ENCODE measurements around the gene PSPN. TPM values are rescaled to one million over a fixed set of nuclear protein-coding genes. Genes with fewer than 3 reads are reported as not detected.

The PSPN gene
- total and polyA plus RNA-seq, 9 of the 15 experiments (the other 6 are each of a cell fraction or from before 2014, with no cell fraction given), result 0.21 to 1.1 (median 0.58) TPM

- peak in 1 of 4 experiments; percentile 1 for DNase-seq (ENCODE audit: extremely low read depth in 1 of 4, low spot score in 3 of 4)
- ChIA-PET POLR2A (interaction anchor here (0.6 kb wide), 1 partner anchor 157 kb away, joined by 3 read pairs; no protein-coding TSS in a partner anchor), CTCF (ENCODE audit: low intra/inter-chr PET ratio) (no interaction called here)
- in situ Hi-C loops (cut with MboI) (no loop called here), intact Hi-C loops (cut with micrococcal nuclease) (no loop called here)
- Histone ChIP-seq H3K4me2 (ENCODE audit: insufficient read depth, low read length) (no peak overlapping the region), H3K9me3 (replicated peaks; ENCODE audit: control insufficient read depth, insufficient read depth, low read depth, low read length) (no peaks in the 10 kb centered on the region), H4K20me1 (replicated peaks; ENCODE audit: control insufficient read depth, insufficient read depth, low read length) (no peaks in the 10 kb centered on the region), H3K27ac (ENCODE audit: extremely low read depth, low read depth, low read length) (no peak overlapping the region), H2AFZ (ENCODE audit: low read depth, low read length) (no peak overlapping the region), H3K4me3 (no peak overlapping the region), H3K9ac (ENCODE audit: insufficient read depth in 1 of 2, low read depth in 2 of 2, low read length in 2 of 2) (no peak overlapping the region), H3K9me1 (ENCODE audit: control insufficient read depth, insufficient read depth, low read length) (no peaks in the 10 kb centered on the region), H3K36me3 (ENCODE audit: control insufficient read depth, insufficient read depth, low read length) (peaks cover 18% of the 10 kb centered on the region; the same call in 2 of the 3 replicates), H3K79me2 (ENCODE audit: control insufficient read depth, insufficient read depth, low read length) (peaks cover 23% of the 10 kb centered on the region), H3K27me3 (ENCODE audit: control insufficient read depth in 2 of 2, insufficient read depth in 2 of 2, low read length in 2 of 2) (no peaks in the 10 kb centered on the region), H3K4me1 (replicated peaks in 1 of 2; ENCODE audit: control insufficient read depth in 2 of 2, insufficient read depth in 2 of 2, low read length in 2 of 2) (peaks cover 8 to 18% of the 10 kb centered on the region in 2 experiments; a peak in 3 of 5 replicates)
- no peak for FAIRE-seq
- BruUV-seq (replicated peaks), result no TSS peak
- 79% methylated on average over 3 of the region's 3 CpGs for WGBS (ENCODE audit: insufficient coverage, low coverage, missing lambda C conversion rate)
- no peak for ATAC-seq
- TF ChIP-seq ZKSCAN8 (CRISPR knock-in tag; IDR thresholded peaks at IDR 0.05) (no peak), NR0B1 (IDR thresholded peaks at IDR 0.05; ENCODE audit: partially characterized antibody) (no peak), ZNF253 (CRISPR knock-in tag; conservative IDR thresholded peaks at IDR 0.05) (no peak), FOXK2 (conservative IDR thresholded peaks at IDR 0.05 in 1 of 2, IDR thresholded peaks at IDR 0.05 in 1 of 2; ENCODE audit: low read depth in 2 of 2) (no peak), TEAD1 (CRISPR knock-in tag; IDR thresholded peaks at IDR 0.05) (no peak)
- TF ChIP-seq, protein P1, sequence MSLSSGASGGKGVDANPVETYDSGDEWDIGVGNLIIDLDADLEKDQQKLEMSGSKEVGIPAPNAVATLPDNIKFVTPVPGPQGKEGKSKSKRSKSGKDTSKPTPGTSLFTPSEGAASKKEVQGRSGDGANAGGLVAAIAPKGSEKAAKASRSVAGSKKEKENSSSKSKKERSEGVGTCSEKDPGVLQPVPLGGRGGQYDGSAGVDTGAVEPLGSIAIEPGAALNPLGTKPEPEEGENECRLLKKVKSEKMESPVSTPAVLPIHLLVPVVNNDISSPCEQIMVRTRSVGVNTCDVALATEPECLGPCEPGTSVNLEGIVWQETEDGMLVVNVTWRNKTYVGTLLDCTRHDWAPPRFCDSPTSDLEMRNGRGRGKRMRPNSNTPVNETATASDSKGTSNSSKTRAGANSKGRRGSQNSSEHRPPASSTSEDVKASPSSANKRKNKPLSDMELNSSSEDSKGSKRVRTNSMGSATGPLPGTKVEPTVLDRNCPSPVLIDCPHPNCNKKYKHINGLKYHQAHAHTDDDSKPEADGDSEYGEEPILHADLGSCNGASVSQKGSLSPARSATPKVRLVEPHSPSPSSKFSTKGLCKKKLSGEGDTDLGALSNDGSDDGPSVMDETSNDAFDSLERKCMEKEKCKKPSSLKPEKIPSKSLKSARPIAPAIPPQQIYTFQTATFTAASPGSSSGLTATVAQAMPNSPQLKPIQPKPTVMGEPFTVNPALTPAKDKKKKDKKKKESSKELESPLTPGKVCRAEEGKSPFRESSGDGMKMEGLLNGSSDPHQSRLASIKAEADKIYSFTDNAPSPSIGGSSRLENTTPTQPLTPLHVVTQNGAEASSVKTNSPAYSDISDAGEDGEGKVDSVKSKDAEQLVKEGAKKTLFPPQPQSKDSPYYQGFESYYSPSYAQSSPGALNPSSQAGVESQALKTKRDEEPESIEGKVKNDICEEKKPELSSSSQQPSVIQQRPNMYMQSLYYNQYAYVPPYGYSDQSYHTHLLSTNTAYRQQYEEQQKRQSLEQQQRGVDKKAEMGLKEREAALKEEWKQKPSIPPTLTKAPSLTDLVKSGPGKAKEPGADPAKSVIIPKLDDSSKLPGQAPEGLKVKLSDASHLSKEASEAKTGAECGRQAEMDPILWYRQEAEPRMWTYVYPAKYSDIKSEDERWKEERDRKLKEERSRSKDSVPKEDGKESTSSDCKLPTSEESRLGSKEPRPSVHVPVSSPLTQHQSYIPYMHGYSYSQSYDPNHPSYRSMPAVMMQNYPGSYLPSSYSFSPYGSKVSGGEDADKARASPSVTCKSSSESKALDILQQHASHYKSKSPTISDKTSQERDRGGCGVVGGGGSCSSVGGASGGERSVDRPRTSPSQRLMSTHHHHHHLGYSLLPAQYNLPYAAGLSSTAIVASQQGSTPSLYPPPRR (CRISPR knock-in tag; IDR thresholded peaks at IDR 0.05; ENCODE audit: borderline replicate concordance), result no peak
- TF ChIP-seq, protein P2, sequence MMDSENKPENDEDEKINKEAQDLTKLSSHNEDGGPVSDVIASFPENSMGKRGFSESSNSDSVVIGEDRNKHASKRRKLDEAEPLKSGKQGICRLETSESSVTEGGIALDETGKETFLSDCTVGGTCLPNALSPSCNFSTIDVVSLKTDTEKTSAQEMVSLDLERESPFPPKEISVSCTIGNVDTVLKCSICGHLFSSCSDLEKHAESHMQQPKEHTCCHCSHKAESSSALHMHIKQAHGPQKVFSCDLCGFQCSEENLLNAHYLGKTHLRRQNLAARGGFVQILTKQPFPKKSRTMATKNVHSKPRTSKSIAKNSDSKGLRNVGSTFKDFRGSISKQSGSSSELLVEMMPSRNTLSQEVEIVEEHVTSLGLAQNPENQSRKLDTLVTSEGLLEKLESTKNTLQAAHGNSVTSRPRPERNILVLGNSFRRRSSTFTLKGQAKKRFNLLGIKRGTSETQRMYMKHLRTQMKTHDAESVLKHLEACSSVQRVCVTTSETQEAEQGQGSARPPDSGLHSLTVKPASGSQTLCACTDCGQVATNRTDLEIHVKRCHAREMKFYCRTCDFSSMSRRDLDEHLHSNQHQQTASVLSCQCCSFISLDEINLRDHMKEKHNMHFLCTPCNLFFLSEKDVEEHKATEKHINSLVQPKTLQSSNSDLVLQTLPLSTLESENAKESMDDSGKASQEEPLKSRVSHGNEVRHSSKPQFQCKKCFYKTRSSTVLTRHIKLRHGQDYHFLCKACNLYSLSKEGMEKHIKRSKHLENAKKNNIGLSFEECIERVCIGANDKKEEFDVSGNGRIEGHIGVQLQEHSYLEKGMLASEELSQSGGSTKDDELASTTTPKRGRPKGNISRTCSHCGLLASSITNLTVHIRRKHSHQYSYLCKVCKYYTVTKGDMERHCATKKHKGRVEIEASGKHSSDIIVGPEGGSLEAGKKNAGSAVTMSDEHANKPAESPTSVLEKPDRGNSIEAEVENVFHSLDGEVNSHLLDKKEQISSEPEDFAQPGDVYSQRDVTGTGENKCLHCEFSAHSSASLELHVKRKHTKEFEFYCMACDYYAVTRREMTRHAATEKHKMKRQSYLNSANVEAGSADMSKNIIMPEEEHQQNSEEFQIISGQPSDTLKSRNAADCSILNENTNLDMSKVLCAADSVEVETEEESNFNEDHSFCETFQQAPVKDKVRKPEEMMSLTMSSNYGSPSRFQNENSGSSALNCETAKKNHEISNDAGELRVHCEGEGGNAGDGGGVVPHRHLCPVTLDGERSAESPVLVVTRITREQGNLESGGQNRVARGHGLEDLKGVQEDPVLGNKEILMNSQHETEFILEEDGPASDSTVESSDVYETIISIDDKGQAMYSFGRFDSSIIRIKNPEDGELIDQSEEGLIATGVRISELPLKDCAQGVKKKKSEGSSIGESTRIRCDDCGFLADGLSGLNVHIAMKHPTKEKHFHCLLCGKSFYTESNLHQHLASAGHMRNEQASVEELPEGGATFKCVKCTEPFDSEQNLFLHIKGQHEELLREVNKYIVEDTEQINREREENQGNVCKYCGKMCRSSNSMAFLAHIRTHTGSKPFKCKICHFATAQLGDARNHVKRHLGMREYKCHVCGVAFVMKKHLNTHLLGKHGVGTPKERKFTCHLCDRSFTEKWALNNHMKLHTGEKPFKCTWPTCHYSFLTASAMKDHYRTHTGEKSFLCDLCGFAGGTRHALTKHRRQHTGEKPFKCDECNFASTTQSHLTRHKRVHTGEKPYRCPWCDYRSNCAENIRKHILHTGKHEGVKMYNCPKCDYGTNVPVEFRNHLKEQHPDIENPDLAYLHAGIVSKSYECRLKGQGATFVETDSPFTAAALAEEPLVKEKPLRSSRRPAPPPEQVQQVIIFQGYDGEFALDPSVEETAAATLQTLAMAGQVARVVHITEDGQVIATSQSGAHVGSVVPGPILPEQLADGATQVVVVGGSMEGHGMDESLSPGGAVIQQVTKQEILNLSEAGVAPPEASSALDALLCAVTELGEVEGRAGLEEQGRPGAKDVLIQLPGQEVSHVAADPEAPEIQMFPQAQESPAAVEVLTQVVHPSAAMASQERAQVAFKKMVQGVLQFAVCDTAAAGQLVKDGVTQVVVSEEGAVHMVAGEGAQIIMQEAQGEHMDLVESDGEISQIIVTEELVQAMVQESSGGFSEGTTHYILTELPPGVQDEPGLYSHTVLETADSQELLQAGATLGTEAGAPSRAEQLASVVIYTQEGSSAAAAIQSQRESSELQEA (IDR thresholded peaks at IDR 0.05; ENCODE audit: low read depth), result no peak
These were observed 19.1 kb upstream of the PSPN start for GRCh38 chr19:6394831-6395230.
